Measurements from ENCODE around the gene RYR2. TPM values are rescaled to one million over a fixed set of nuclear protein-coding genes. Genes with fewer than 3 reads are reported as not detected.

RYR2 gene
- total and polyA plus RNA-seq, 3 donors from 2014 or later: 5.4 to 9.5 (median 9.1) TPM

DNA sequence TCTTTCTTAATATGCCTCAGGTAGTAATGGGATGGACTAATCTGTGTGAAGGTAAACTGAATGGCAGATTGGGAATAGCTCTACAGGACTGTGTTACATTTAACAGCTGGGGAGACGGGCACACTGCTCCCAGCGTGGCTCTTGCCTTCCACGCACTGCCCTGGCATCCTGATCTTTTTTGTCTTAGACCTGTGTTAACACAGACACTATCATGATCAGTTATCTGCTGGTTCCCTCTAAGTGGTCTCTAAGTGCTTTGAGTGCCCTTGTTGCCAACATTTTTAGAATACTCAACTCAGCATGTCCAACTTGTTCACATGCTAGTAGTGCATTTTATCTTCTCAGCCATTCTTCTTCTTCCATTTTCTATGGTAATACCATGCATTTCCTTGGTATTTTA, 208.1 kb downstream of the RYR2 start:
- no peak for TF ChIP-seq POLR2A (IDR thresholded peaks at IDR 0.05)
- TF ChIP-seq, protein P1, sequence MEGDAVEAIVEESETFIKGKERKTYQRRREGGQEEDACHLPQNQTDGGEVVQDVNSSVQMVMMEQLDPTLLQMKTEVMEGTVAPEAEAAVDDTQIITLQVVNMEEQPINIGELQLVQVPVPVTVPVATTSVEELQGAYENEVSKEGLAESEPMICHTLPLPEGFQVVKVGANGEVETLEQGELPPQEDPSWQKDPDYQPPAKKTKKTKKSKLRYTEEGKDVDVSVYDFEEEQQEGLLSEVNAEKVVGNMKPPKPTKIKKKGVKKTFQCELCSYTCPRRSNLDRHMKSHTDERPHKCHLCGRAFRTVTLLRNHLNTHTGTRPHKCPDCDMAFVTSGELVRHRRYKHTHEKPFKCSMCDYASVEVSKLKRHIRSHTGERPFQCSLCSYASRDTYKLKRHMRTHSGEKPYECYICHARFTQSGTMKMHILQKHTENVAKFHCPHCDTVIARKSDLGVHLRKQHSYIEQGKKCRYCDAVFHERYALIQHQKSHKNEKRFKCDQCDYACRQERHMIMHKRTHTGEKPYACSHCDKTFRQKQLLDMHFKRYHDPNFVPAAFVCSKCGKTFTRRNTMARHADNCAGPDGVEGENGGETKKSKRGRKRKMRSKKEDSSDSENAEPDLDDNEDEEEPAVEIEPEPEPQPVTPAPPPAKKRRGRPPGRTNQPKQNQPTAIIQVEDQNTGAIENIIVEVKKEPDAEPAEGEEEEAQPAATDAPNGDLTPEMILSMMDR (IDR thresholded peaks at IDR 0.05): no peak
- H3K4me1 ChIP-seq: no peaks in the 10 kb centered on the region
- H3K36me3 ChIP-seq (ENCODE audit: low read depth, missing control alignments): no peaks in the 10 kb centered on the region
- no peak overlapping the region for H3K4me3 ChIP-seq
- H3K9me3 ChIP-seq: no peaks in the 10 kb centered on the region
- no peak overlapping the region for H3K27ac ChIP-seq
- no peaks in the 10 kb centered on the region for H3K27me3 ChIP-seq
- intact Hi-C loops (cut with DNase I; ENCODE audit: low total_unique reads): no loop called here
- 91 to 92% methylated on average over 3 of the region's 3 CpGs for WGBS, 2 donors
- DNase-seq: no peak

DNA sequence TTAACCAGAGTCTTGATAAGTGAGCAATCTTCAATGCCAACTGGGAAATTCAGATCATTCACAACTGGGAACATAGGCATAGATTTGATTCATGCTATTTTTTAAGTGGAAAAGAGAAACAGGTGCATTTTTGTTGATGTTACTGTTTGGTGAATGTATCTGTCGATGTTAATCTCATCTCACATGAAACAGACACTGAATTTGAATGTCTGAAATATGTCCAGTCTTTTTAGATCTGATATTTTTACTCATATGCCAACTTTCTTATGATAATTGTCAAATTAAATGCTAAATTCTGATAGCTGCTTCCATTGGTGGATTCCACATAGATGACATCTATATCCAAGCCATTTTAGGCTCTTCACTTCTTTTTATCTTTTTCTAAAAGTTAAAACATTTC, 213.1 kb downstream of the RYR2 start:
- H3K4me1 ChIP-seq: no peaks in the 10 kb centered on the region
- no peaks in the 10 kb centered on the region for H3K27me3 ChIP-seq
- no peak overlapping the region for H3K4me3 ChIP-seq
- WGBS, 2 donors: 88 to 93% methylated on average over 1 of the region's 1 CpG
- no peaks in the 10 kb centered on the region for H3K36me3 ChIP-seq (ENCODE audit: low read depth, missing control alignments)
- intact Hi-C loops (cut with DNase I; ENCODE audit: low total_unique reads): no loop called here
- DNase-seq: no peak
- H3K27ac ChIP-seq: no peak overlapping the region
- H3K9me3 ChIP-seq: no peaks in the 10 kb centered on the region
- TF ChIP-seq, protein P1 (IDR thresholded peaks at IDR 0.05): no peak
- TF ChIP-seq POLR2A (IDR thresholded peaks at IDR 0.05): no peak

DNA sequence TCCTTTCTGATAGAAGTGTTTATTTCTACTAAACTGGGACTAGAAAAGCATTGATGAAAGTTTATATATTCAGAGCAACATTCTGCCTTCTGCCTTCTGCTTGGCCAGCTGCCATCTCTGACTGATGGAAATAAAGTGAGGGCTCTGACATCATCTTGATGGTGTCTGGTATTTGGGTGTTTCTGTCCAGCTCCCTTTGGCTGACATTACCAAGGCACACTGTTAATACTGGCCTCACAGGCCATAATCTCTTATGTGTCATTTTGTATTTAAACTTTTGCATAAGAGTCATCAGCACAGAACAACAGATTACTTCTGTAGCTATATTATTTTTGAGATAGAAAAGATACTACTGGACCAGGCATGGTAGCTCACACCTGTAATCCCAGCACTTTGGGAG, 216.9 kb downstream of the RYR2 start:
- Histone ChIP-seq H3K4me3 (no peak overlapping the region), H3K27me3 (no peaks in the 10 kb centered on the region), H3K4me1 (no peaks in the 10 kb centered on the region), H3K36me3 (ENCODE audit: low read depth, missing control alignments) (no peaks in the 10 kb centered on the region), H3K9me3 (no peaks in the 10 kb centered on the region), H3K27ac (no peak overlapping the region)
- intact Hi-C loops (cut with DNase I; ENCODE audit: low total_unique reads): no loop called here
- TF ChIP-seq POLR2A (IDR thresholded peaks at IDR 0.05): no peak
- TF ChIP-seq, protein P1 (IDR thresholded peaks at IDR 0.05): no peak
- no peak for DNase-seq

GRCh38 chr1:237261198-237261597, 219.2 kb downstream of the RYR2 start:
- no peak overlapping the region for H3K27ac ChIP-seq
- DNase-seq: no peak
- no peak overlapping the region for H3K4me3 ChIP-seq
- 75 to 88% methylated on average over 4 of the region's 4 CpGs for WGBS, 2 donors
- no peaks in the 10 kb centered on the region for H3K36me3 ChIP-seq (ENCODE audit: low read depth, missing control alignments)
- no peak for TF ChIP-seq POLR2A (IDR thresholded peaks at IDR 0.05)
- TF ChIP-seq, protein P1 (IDR thresholded peaks at IDR 0.05): no peak
- H3K9me3 ChIP-seq: no peaks in the 10 kb centered on the region
- no peaks in the 10 kb centered on the region for H3K27me3 ChIP-seq
- H3K4me1 ChIP-seq: no peaks in the 10 kb centered on the region
- intact Hi-C loops (cut with DNase I; ENCODE audit: low total_unique reads): no loop called here

GRCh38 chr1:237267743-237268142, 225.8 kb downstream of the RYR2 start:
- no peak overlapping the region for H3K27ac ChIP-seq
- H3K27me3 ChIP-seq: no peaks in the 10 kb centered on the region
- no peak for DNase-seq
- no peaks in the 10 kb centered on the region for H3K36me3 ChIP-seq (ENCODE audit: low read depth, missing control alignments)
- 74 to 80% methylated on average over 2 of the region's 2 CpGs for WGBS, 2 donors
- H3K9me3 ChIP-seq: no peaks in the 10 kb centered on the region
- TF ChIP-seq POLR2A (IDR thresholded peaks at IDR 0.05): no peak
- no peaks in the 10 kb centered on the region for H3K4me1 ChIP-seq
- intact Hi-C loops (cut with DNase I; ENCODE audit: low total_unique reads): no loop called here
- no peak overlapping the region for H3K4me3 ChIP-seq
